Caco-2 (cell line): ENCODE measurements around the gene LDLRAD2. TPM values are rescaled to one million over a fixed set of nuclear protein-coding genes. Genes with fewer than 3 reads are reported as not detected.

Experiments
- BruUV-seq: library from RNA; stranded (reverse); fragments of 400-500 nt; replicated peaks from 2 replicates; lab custom pipeline; 2021; lab: Mats Ljungman, UMichigan
- CTCF ChIA-PET: fragments of 300-600 bp; sonication (Branson Sonifier 250); formaldehyde crosslinking; loops from one replicate; lab custom pipeline; 2022; ENCODE audit warnings: antibody characterized with exemption; lab: Charles Lee
- POLR2A ChIA-PET: fragments of 300-600 bp; sonication (Branson Sonifier 250); formaldehyde crosslinking; loops from one replicate; lab custom pipeline; 2022; ENCODE audit warnings: antibody characterized with exemption; lab: Charles Lee
- DNase-seq, 2 experiments: peaks; one replicate each; pipeline versions ENCODE4 v3.0.0 to v3.0.0-alpha.2; 2020 to 2022
- H3K27me3 ChIP-seq: replicated peaks from 2 replicates; pipeline ENCODE4 v1.6.0; 2011; ENCODE audit warnings: low read length; ENCODE audit not compliant: control insufficient read depth, insufficient read depth
- H3K36me3 ChIP-seq: 2 replicates; pipeline ENCODE4 v1.5.1; 2011; ENCODE audit warnings: low read length; ENCODE audit not compliant: control insufficient read depth, insufficient read depth
- H3K4me1 ChIP-seq: fragments of 250-450 bp; sonication (Bioruptor Pico); 2 replicates; pipeline ENCODE4 v1.5.1; 2020; ENCODE audit warnings: mild to moderate bottlenecking
- H3K4me3 ChIP-seq: 2 replicates; pipeline ENCODE4 v1.5.1; 2011; ENCODE audit warnings: low read depth, mild to moderate bottlenecking, control low read depth, low read length
- H3K9me3 ChIP-seq: fragments of 250-450 bp; sonication (Bioruptor Pico); 2 replicates; pipeline ENCODE4 v1.5.1; 2020; ENCODE audit warnings: mild to moderate bottlenecking, moderate library complexity
- H3K27ac Mint-ChIP-seq: one replicate; pipeline ENCODE4 v1.8.0; 2022; ENCODE audit warnings: mixed read lengths; ENCODE audit not compliant: unreplicated experiment
- H3K27me3 Mint-ChIP-seq: one replicate; pipeline ENCODE4 v1.8.0; 2022; ENCODE audit warnings: mixed read lengths; ENCODE audit not compliant: insufficient read depth, unreplicated experiment
- H3K36me3 Mint-ChIP-seq: one replicate; pipeline ENCODE4 v1.8.0; 2022; ENCODE audit warnings: mild to moderate bottlenecking, mixed read lengths; ENCODE audit not compliant: insufficient read depth, unreplicated experiment
- H3K4me1 Mint-ChIP-seq: one replicate; pipeline ENCODE4 v1.8.0; 2022; ENCODE audit warnings: low read depth, mixed read lengths; ENCODE audit not compliant: unreplicated experiment
- H3K4me3 Mint-ChIP-seq: one replicate; pipeline ENCODE4 v1.8.0; 2022; ENCODE audit warnings: mild to moderate bottlenecking, moderate library complexity, mixed read lengths; ENCODE audit not compliant: unreplicated experiment
- H3K9me3 Mint-ChIP-seq: one replicate; pipeline ENCODE4 v1.8.0; 2022; ENCODE audit warnings: mixed read lengths; ENCODE audit not compliant: unreplicated experiment
- intact Hi-C: fragments of 100-400 bp; cut with micrococcal nuclease; formaldehyde crosslinking; loops from one replicate; pipeline ENCODE4 v1.10.0; 2022; ENCODE audit not compliant: unreplicated experiment
- total RNA-seq: library from RNA; stranded (reverse); gene quantifications from 2 replicates; pipeline ENCODE4 v1.2.3, GENCODE V29; 2022
- TF ChIP-seq, protein P1 (sequence below), 2 experiments: fragments of 200-600 bp in 1 of 2; IDR thresholded peaks; 1 replicate in 1 of 2; 2 replicates in 1 of 2; pipeline versions ENCODE4 v1.5.1 to v1.8.0; 2011 to 2022; ENCODE audit warnings: antibody characterized with exemption in 1 of 2, control low read depth in 1 of 2, inconsistent platforms in 1 of 2, low read depth in 1 of 2, low read length in 1 of 2, mild to moderate bottlenecking in 1 of 2, moderate library complexity in 1 of 2; ENCODE audit not compliant: insufficient read depth in 1 of 2, severe bottlenecking in 1 of 2, unreplicated experiment in 1 of 2

The LDLRAD2 gene
- total RNA-seq, 1 experiment from 2014 or later = not detected

DNA sequence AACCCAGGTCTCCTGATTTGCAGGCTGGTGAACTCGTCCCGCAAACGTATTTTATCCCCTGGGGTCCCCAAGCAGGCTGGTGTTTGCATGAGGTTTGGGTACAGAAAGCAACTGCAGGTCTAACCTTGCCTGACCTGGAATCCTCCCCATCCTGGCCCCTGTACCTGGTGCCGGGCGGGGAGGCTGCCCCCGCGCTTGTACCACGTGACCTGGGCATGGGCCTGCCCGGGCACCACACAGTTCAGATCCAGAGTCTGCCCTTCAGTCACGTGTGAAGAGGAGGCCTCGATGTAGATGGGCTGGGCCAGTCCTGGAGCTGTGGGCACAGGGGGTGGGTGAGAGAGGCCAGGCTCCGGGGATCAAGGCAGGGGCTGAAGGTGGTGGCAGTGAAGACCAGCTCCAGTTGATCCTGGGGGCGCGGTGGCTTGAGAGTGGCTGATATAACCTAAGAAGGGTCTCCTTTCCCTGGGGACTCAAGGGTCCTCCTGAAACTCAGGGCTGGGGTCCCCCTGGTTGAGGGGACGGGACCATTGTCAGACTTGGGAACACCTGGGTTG is 30.6 kb downstream of the LDLRAD2 start:
- H3K36me3 ChIP-seq = peaks cover 12% of the 10 kb centered on the region
- intact Hi-C loops = no loop called here
- H3K27me3 Mint-ChIP-seq = no peaks in the 10 kb centered on the region
- H3K27me3 ChIP-seq = no peaks in the 10 kb centered on the region
- ChIA-PET POLR2A (no interaction called here), CTCF (no interaction called here)
- BruUV-seq = no TSS peak
- H3K4me3 Mint-ChIP-seq = no peak overlapping the region
- H3K27ac Mint-ChIP-seq = no peak overlapping the region
- no peak overlapping the region for H3K4me3 ChIP-seq
- no peaks in the 10 kb centered on the region for H3K4me1 ChIP-seq
- DNase-seq = no peak
- H3K9me3 ChIP-seq = no peaks in the 10 kb centered on the region
- H3K36me3 Mint-ChIP-seq = peaks cover 71% of the 10 kb centered on the region
- H3K9me3 Mint-ChIP-seq = no peaks in the 10 kb centered on the region
- no peaks in the 10 kb centered on the region for H3K4me1 Mint-ChIP-seq
- TF ChIP-seq, protein P1, sequence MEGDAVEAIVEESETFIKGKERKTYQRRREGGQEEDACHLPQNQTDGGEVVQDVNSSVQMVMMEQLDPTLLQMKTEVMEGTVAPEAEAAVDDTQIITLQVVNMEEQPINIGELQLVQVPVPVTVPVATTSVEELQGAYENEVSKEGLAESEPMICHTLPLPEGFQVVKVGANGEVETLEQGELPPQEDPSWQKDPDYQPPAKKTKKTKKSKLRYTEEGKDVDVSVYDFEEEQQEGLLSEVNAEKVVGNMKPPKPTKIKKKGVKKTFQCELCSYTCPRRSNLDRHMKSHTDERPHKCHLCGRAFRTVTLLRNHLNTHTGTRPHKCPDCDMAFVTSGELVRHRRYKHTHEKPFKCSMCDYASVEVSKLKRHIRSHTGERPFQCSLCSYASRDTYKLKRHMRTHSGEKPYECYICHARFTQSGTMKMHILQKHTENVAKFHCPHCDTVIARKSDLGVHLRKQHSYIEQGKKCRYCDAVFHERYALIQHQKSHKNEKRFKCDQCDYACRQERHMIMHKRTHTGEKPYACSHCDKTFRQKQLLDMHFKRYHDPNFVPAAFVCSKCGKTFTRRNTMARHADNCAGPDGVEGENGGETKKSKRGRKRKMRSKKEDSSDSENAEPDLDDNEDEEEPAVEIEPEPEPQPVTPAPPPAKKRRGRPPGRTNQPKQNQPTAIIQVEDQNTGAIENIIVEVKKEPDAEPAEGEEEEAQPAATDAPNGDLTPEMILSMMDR (IDR thresholded peaks at IDR 0.05; ENCODE audit: insufficient read depth in 1 of 2, low read depth in 1 of 2, low read length in 1 of 2, severe bottlenecking in 1 of 2, unreplicated experiment in 1 of 2) = no peak

GRCh38 chr1:21843208-21843607 is 31.1 kb downstream of the LDLRAD2 start:
- H3K4me1 Mint-ChIP-seq = no peaks in the 10 kb centered on the region
- peaks cover 73% of the 10 kb centered on the region for H3K36me3 Mint-ChIP-seq
- no TSS peak for BruUV-seq

DNA sequence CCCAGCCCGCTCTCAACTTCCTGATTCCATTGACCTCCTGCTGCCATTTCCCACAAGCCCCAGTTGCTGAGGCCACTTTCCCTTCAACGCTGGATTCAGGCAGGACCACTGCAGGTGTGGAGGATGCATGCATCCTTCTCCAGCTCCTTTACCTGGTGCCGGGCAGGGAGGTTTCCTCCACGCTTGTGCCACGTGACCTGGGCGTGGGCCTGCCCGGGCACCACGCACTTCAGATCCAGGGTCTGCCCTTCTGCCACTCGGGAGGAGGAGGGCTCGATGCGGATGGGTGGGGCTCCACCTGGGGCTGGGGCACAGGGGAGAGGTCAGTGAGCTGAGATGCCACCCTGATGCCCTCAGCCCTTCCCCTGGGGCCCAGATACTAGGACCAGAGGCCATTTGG is 31.9 kb downstream of the LDLRAD2 start:
- H3K36me3 Mint-ChIP-seq = peaks cover 72% of the 10 kb centered on the region
- Histone ChIP-seq H3K4me3 (no peak overlapping the region), H3K36me3 (peaks cover 11% of the 10 kb centered on the region), H3K27me3 (no peaks in the 10 kb centered on the region), H3K4me1 (no peaks in the 10 kb centered on the region), H3K9me3 (no peaks in the 10 kb centered on the region)
- no peaks in the 10 kb centered on the region for H3K27me3 Mint-ChIP-seq
- H3K9me3 Mint-ChIP-seq = no peaks in the 10 kb centered on the region
- no TSS peak for BruUV-seq
- intact Hi-C loops = no loop called here
- H3K27ac Mint-ChIP-seq = no peak overlapping the region
- no peak overlapping the region for H3K4me3 Mint-ChIP-seq
- H3K4me1 Mint-ChIP-seq = no peaks in the 10 kb centered on the region
- no peak for DNase-seq
- ChIA-PET POLR2A (no interaction called here), CTCF (no interaction called here)
- TF ChIP-seq, protein P1 (IDR thresholded peaks at IDR 0.05; ENCODE audit: insufficient read depth in 1 of 2, low read depth in 1 of 2, low read length in 1 of 2, severe bottlenecking in 1 of 2, unreplicated experiment in 1 of 2) = no peak

More at GRCh38 chr1:21843208-21843607, 31.1 kb downstream of the LDLRAD2 start:
- DNase-seq = no peak
- intact Hi-C loops = no loop called here
- no peaks in the 10 kb centered on the region for H3K27me3 Mint-ChIP-seq
- H3K9me3 Mint-ChIP-seq = no peaks in the 10 kb centered on the region
- POLR2A ChIA-PET = no interaction called here
- no peaks in the 10 kb centered on the region for H3K27me3 ChIP-seq
- CTCF ChIA-PET = no interaction called here
- H3K36me3 ChIP-seq = peaks cover 11% of the 10 kb centered on the region
- no peaks in the 10 kb centered on the region for H3K4me1 ChIP-seq
- no peak overlapping the region for H3K4me3 ChIP-seq
- TF ChIP-seq, protein P1 (IDR thresholded peaks at IDR 0.05; ENCODE audit: insufficient read depth in 1 of 2, low read depth in 1 of 2, low read length in 1 of 2, severe bottlenecking in 1 of 2, unreplicated experiment in 1 of 2) = no peak
- H3K27ac Mint-ChIP-seq = no peak overlapping the region
- no peaks in the 10 kb centered on the region for H3K9me3 ChIP-seq
- no peak overlapping the region for H3K4me3 Mint-ChIP-seq
